Medulla oblongata (tissue), 1 donor: ENCODE data around the gene ZNF138.
"Not testable (repeated sequence)": the region's sequence is repeated elsewhere in the genome, so short reads cannot be mapped to it uniquely, and the experiment has no call there.

Experiments used
- DNase-seq: peaks from one replicate; pipeline ENCODE4 v3.0.0-alpha.2; 2015; ENCODE audit errors: extremely low spot score

The ZNF138 gene

GRCh38 chr7:64838691-64839090 lies 44.5 kb downstream of the ZNF138 start:
- no peak for DNase-seq

- DNase-seq = no peak
These were observed 45.7 kb downstream of the ZNF138 start for GRCh38 chr7:64839910-64840309.

GRCh38 chr7:64849250-64849923 lies 55.2 kb downstream of the ZNF138 start:
- no peak for DNase-seq

GRCh38 chr7:64849924-64850499 lies 55.8 kb downstream of the ZNF138 start:
- no peak for DNase-seq

GRCh38 chr7:64853679-64854078 lies 59.5 kb downstream of the ZNF138 start:
- DNase-seq = no peak

- DNase-seq = no peak
These were observed 60.7 kb downstream of the ZNF138 start for GRCh38 chr7:64854969-64855368.

GRCh38 chr7:64863021-64863420 lies 68.8 kb downstream of the ZNF138 start:
- DNase-seq = no peak

- DNase-seq = not testable (repeated sequence)
These were observed 69.3 kb downstream of the ZNF138 start for GRCh38 chr7:64863530-64863929.

GRCh38 chr7:64863969-64864368 lies 69.7 kb downstream of the ZNF138 start:
- no peak for DNase-seq

- DNase-seq = no peak
These were observed 73.7 kb downstream of the ZNF138 start for GRCh38 chr7:64867863-64868440.

GRCh38 chr7:64868499-64868898 lies 74.3 kb downstream of the ZNF138 start:
- DNase-seq = no peak

- DNase-seq = no peak
These were observed 75.0 kb downstream of the ZNF138 start for GRCh38 chr7:64869121-64869725.

GRCh38 chr7:64869912-64870562 lies 75.8 kb downstream of the ZNF138 start:
- DNase-seq = no peak

- no peak for DNase-seq
These were observed 76.4 kb downstream of the ZNF138 start for GRCh38 chr7:64870656-64871055.

- DNase-seq = no peak
These were observed 77.5 kb downstream of the ZNF138 start for GRCh38 chr7:64871761-64872160.

- no peak for DNase-seq
These were observed 78.3 kb downstream of the ZNF138 start for GRCh38 chr7:64872351-64873154.

- no peak for DNase-seq
These were observed 78.9 kb downstream of the ZNF138 start for GRCh38 chr7:64873155-64873500.

GRCh38 chr7:64873517-64873916 lies 79.3 kb downstream of the ZNF138 start:
- no peak for DNase-seq

GRCh38 chr7:64874114-64874513 lies 79.9 kb downstream of the ZNF138 start:
- DNase-seq = no peak

GRCh38 chr7:64874562-64875250 lies 80.5 kb downstream of the ZNF138 start:
- DNase-seq = no peak

- no peak for DNase-seq
These were observed 81.0 kb downstream of the ZNF138 start for GRCh38 chr7:64875258-64875657.
